SJCRH30 (cell line): Measurements from ENCODE around the gene MRPL27. TPM values are rescaled to one million over a fixed set of nuclear protein-coding genes. Genes with fewer than 3 reads are reported as not detected.
"Not testable (repeated sequence)": the region's sequence is repeated elsewhere in the genome, so short reads cannot be mapped to it uniquely, and the experiment has no call there.

Experiments used
- DNase-seq, 2 experiments: peaks; one replicate each; pipeline ENCODE4 v3.0.0-alpha.2; 2015 to 2020
- H3K27ac ChIP-seq: fragments of 250-450 bp; sonication (Bioruptor Pico); 2 replicates; pipeline ENCODE4 v1.5.1; 2020; ENCODE audit warnings: mild to moderate bottlenecking, moderate library complexity
- H3K27me3 ChIP-seq: fragments of 250-450 bp; sonication (Bioruptor Pico); 2 replicates; pipeline ENCODE4 v1.5.1; 2020; ENCODE audit warnings: mild to moderate bottlenecking, moderate library complexity
- H3K36me3 ChIP-seq: fragments of 250-450 bp; sonication (Bioruptor Pico); 2 replicates; pipeline ENCODE4 v1.5.1; 2020; ENCODE audit warnings: mild to moderate bottlenecking, moderate library complexity
- H3K4me1 ChIP-seq: fragments of 250-450 bp; sonication (Bioruptor Pico); 2 replicates; pipeline ENCODE4 v1.5.1; 2020; ENCODE audit warnings: mild to moderate bottlenecking, moderate library complexity
- H3K4me3 ChIP-seq: fragments of 250-450 bp; sonication (Bioruptor Pico); 2 replicates; pipeline ENCODE4 v1.5.1; 2020; ENCODE audit warnings: mild to moderate bottlenecking, moderate library complexity
- H3K9me3 ChIP-seq: fragments of 250-450 bp; sonication (Bioruptor Pico); replicated peaks from 2 replicates; pipeline ENCODE4 v1.5.1; 2020; ENCODE audit warnings: mild to moderate bottlenecking, moderate library complexity
- total RNA-seq: library from RNA; depleted of rRNA; stranded (reverse); fragments of >200 nt; shearing (Covaris generic); gene quantifications from 2 replicates; pipeline ENCODE4 v1.2.3, GENCODE V29; 2014

The MRPL27 gene
- total RNA-seq, 1 experiment from 2014 or later: 43.8 TPM

DNA sequence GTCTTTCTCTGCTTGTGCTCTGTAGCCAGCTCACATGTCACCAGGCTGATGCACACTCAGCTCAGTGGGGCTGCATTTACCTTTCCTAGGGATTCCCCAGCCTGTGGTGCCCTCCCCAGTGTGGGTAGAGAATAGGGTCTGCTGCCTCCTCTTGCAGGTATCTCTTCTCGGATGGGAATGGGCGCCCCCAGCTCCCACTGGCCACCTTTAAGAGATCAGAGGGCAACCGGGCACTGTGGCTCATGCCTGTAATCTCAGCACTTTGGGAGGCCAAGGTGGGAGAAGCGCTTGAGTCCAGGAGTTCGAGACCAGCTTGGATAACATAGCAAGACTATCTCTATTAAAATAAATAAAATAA, 23.8 kb downstream of the MRPL27 start:
- Histone ChIP-seq H3K27me3 (peaks cover 5% of the 10 kb centered on the region; the same call in 1 of the 2 replicates), H3K9me3 (no peaks in the 10 kb centered on the region), H3K4me3 (no peak overlapping the region), H3K36me3 (no peaks in the 10 kb centered on the region), H3K27ac (no peak overlapping the region), H3K4me1 (no peaks in the 10 kb centered on the region)
- DNase-seq: no peak

DNA sequence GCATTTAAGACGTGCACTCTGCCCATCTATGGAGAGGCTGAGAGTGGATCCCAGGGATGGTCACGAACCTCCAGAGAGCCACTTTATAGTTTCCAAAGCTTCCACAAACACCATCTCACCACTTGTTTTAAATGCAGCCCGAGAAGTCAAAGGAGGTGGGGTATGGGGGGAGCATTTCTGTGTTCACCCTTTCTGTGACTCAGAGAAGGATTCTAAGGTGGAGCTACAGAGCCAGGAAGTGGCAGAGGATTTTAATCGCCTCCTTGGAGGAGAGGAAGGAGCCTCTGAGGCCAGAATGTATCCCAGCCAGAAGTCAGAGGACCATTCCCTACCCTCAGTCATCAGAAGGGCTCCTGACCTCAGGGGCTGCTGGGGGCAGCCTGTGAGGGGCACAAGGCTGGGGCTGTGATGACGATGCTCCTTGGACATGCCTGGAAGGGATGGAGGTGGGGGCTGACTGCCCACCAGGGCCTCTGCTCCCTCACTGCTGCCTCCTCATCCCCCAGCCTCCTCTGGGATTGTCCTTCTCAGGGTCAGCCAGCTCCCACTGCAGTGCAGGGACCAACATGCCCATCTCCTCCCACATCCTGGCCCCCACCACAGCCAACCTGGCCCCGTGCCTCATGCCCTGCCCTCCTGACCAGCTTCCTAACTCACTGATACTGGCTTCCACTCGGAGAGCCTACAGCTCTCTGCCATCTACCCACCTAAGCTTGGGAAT, 24.3 kb downstream of the MRPL27 start:
- no peak overlapping the region for H3K27ac ChIP-seq

GRCh38 chr17:50347894-50348291, 25.1 kb downstream of the MRPL27 start:
- Histone ChIP-seq H3K9me3 (no peaks in the 10 kb centered on the region), H3K27me3 (peaks cover 5% of the 10 kb centered on the region; the same call in 1 of the 2 replicates), H3K27ac (no peak overlapping the region), H3K4me3 (no peak overlapping the region), H3K4me1 (no peaks in the 10 kb centered on the region), H3K36me3 (no peaks in the 10 kb centered on the region)
- DNase-seq: no peak

More for the DNA sequence above, 24.3 kb downstream of the MRPL27 start:
- Histone ChIP-seq H3K27me3 (peaks cover 5% of the 10 kb centered on the region; the same call in 1 of the 2 replicates), H3K4me1 (no peaks in the 10 kb centered on the region), H3K4me3 (no peak overlapping the region), H3K36me3 (no peaks in the 10 kb centered on the region), H3K9me3 (no peaks in the 10 kb centered on the region)
- DNase-seq: no peak

GRCh38 chr17:50347117-50347893, 25.7 kb downstream of the MRPL27 start:
- Histone ChIP-seq H3K36me3 (no peaks in the 10 kb centered on the region), H3K9me3 (no peaks in the 10 kb centered on the region), H3K4me3 (peak overlapping the region; percentile 96), H3K4me1 (no peaks in the 10 kb centered on the region), H3K27ac (no peak overlapping the region), H3K27me3 (peaks cover 5% of the 10 kb centered on the region; the same call in 1 of the 2 replicates)
- no peak for DNase-seq

DNA sequence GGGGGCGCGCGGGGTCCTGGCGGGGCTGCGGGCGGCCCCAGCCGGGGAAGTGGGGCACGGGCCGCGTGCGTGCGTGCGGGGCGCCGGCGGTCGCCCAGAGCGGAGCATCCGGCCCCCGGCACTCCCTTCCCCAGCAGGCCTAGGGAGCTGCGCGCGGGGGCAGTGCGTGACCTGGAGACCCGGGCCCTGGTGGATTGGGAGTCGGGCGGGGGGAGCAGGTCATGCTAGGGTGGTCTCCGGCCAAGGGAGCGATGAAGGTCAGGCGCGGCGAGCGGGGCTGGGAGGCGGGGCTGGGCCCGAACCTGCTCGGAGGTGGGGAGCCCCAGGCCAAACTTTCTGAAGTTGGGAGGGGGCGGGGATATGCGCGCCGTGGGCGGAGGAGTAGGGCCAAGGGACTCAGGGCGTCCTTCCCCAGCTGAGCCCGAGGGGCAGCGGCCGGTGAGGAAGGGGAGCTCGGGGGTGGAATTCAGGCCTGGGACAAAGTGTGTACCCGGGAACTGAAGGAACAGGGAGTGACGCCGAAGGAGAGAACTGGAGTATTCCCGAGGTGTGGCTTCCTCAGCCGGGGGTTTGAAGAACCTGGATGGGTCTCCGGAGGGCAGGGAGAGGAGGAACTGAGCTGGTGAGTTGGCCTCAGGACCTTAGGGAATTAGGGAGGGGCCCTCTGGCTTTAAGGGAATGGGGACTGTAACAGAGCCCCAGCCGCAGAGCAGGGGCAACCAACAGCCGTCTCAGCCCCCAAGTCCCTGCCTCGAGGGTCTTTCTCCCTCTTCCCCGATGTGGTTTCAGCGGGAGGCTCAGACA, 26.5 kb downstream of the MRPL27 start:
- DNase-seq: peak; percentile 33 to 47
- H3K9me3 ChIP-seq: no peaks in the 10 kb centered on the region
- peaks cover 5% of the 10 kb centered on the region; the same call in 1 of the 2 replicates for H3K27me3 ChIP-seq
- peak overlapping the region; percentile 33; the same call in 1 of the 2 replicates for H3K27ac ChIP-seq
- H3K36me3 ChIP-seq: no peaks in the 10 kb centered on the region
- peak overlapping the region; percentile 96 for H3K4me3 ChIP-seq
- H3K4me1 ChIP-seq: no peaks in the 10 kb centered on the region

DNA sequence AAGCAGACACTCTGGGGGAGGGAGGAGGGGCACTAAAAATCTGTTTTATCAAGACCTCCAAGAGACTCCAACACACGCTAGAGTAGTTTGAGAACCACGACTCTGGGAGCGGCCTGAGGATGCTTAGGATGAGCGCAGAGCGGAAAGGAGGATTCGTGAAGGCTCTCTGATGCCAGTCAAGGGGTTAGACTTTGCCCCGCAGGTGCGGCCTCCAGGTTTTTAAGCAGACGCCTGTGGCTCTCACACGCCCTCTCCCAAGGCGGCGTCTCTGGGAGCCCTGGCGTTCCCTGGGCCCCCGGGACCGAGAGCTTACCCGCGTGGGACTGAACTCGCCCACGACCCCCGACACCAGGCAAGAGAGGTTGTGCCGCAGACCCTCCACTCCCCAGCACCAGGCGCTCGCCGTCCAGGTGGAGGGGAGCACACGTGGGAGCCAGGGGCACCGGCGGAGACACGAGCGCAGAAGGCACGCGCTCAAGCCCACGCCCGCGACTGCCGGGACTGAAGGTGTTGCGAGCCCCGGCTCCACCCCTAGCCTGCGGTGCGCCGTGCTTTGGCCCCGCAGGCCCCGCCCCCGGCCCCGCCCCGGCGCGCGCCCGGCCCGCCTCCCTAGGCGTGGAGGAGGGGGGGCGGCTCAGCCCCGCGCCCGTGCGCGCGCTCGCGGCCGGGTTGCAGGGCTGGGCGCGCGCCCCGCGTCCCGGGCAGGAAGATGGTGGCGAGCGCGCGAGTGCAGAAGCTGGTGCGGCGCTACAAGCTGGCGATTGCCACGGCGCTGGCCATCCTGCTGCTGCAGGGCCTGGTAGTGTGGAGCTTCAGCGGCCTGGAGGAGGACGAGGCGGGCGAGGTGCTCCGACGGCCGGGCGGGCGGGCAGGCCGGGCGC, 27.3 kb downstream of the MRPL27 start, which contains the start of gene XYLT2:
Gene XYLT2 (plus strand): TSS at position 695 of the 881 bp plus-strand sequence. CDS start 15 bp downstream, at position 710.
- Histone ChIP-seq H3K36me3 (no peaks in the 10 kb centered on the region), H3K27me3 (peaks cover 5% of the 10 kb centered on the region; the same call in 1 of the 2 replicates), H3K4me1 (no peaks in the 10 kb centered on the region), H3K27ac (peak within 1 kb of the TSS; percentile 33; the same call in 1 of the 2 replicates), H3K9me3 (no peaks in the 10 kb centered on the region), H3K4me3 (peak within 1 kb of the TSS; percentile 96)
- DNase-seq: peak; percentile 75 to 82

GRCh38 chr17:50344731-50345365, 28.1 kb downstream of the MRPL27 start:
- Histone ChIP-seq H3K36me3 (no peaks in the 10 kb centered on the region), H3K27ac (no peak overlapping the region), H3K4me1 (no peaks in the 10 kb centered on the region), H3K4me3 (no peak overlapping the region), H3K27me3 (peaks cover 5% of the 10 kb centered on the region; the same call in 1 of the 2 replicates), H3K9me3 (no peaks in the 10 kb centered on the region)
- DNase-seq: no peak

- H3K27ac ChIP-seq: no peak overlapping the region
- H3K27me3 ChIP-seq: peaks cover 1% of the 10 kb centered on the region; the same call in 1 of the 2 replicates
- no peak overlapping the region for H3K4me3 ChIP-seq
Observed at GRCh38 chr17:50339381-50339780, 33.6 kb downstream of the MRPL27 start.

GRCh38 chr17:50338645-50339044, 34.3 kb downstream of the MRPL27 start:
- H3K36me3 ChIP-seq: no peaks in the 10 kb centered on the region
- H3K4me3 ChIP-seq: no peak overlapping the region
- no peak overlapping the region for H3K27ac ChIP-seq
- no peak for DNase-seq
- no peaks in the 10 kb centered on the region for H3K9me3 ChIP-seq
- no peaks in the 10 kb centered on the region for H3K27me3 ChIP-seq
- no peaks in the 10 kb centered on the region for H3K4me1 ChIP-seq

More at GRCh38 chr17:50339381-50339780, 33.6 kb downstream of the MRPL27 start:
- Histone ChIP-seq H3K36me3 (no peaks in the 10 kb centered on the region), H3K9me3 (no peaks in the 10 kb centered on the region), H3K4me1 (no peaks in the 10 kb centered on the region)
- DNase-seq: no peak

DNA sequence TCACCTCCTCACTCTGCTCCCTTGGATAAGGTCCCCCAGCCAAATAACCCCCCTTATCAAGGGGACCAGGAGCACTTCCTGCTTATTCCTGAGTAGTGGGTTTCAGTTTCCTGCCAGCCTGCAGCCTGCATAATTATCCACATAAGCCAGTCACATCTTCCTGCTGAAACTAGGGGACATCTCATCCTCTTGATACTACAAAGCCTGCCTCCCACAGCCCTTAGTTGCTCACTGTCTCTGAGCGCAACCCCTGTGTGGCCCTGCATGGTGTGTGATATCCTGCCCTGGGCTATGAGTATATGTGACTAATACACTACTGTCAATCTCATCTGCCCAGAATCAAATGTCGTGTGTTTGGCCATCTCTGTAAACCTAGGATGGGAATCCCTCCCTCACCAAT, 35.0 kb downstream of the MRPL27 start:
- DNase-seq: no peak
- H3K4me3 ChIP-seq: no peak overlapping the region
- no peaks in the 10 kb centered on the region for H3K9me3 ChIP-seq
- no peaks in the 10 kb centered on the region for H3K4me1 ChIP-seq
- H3K27me3 ChIP-seq: no peaks in the 10 kb centered on the region
- H3K36me3 ChIP-seq: no peaks in the 10 kb centered on the region
- no peak overlapping the region for H3K27ac ChIP-seq

GRCh38 chr17:50333291-50334057, 39.5 kb downstream of the MRPL27 start:
- not testable (repeated sequence) for H3K36me3 ChIP-seq

GRCh38 chr17:50332196-50332595, 40.8 kb downstream of the MRPL27 start:
- Histone ChIP-seq H3K36me3 (no peaks in the 10 kb centered on the region), H3K27ac (no peak overlapping the region), H3K4me1 (no peaks in the 10 kb centered on the region), H3K4me3 (no peak overlapping the region), H3K27me3 (no peaks in the 10 kb centered on the region), H3K9me3 (no peaks in the 10 kb centered on the region)
- DNase-seq: no peak

More at GRCh38 chr17:50333291-50334057, 39.5 kb downstream of the MRPL27 start:
- H3K27me3 ChIP-seq, H3K4me3 ChIP-seq, H3K27ac ChIP-seq, H3K9me3 ChIP-seq, H3K4me1 ChIP-seq, DNase-seq: not testable (repeated sequence)
